ENCODE results near the gene DNAJC10. TPM values are rescaled to one million over a fixed set of nuclear protein-coding genes. Genes with fewer than 3 reads are reported as not detected.

Gene DNAJC10
- total and polyA plus RNA-seq, 2 of the 4 experiments (the other 2 are of a cell fraction) = 34.6 to 53.2 TPM

DNA sequence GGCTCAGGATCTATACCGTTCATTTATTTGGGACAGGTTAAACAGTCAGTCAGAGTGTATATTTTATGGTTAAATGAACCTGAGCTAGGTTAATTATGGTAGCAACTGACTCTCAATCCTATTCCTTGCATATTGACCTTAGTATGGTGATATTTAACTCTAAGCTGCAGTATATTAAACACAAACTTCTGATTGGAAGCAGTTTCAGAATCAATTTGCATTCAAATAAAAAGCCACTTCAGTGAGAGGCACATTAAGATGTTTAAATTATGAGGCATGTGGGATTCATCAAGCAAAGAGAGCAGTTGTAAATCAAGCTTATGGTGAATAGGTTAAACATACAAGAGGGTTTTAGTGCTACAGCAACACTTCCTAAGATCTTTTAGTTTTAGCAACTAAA is 110.0 kb downstream of the DNAJC10 start:
- CTCF ChIA-PET = interaction anchor here (1.0 kb wide), 1 partner anchor 20 kb away, joined by 3 read pairs; no protein-coding TSS in a partner anchor
- Histone ChIP-seq H3K9me1 (ENCODE audit: insufficient read depth, low read length) (no peaks in the 10 kb centered on the region), H3K23ac (ENCODE audit: low read depth, low read length) (no peak overlapping the region), H3K36me3 (ENCODE audit: control insufficient read depth, insufficient read depth, low read length) (no peaks in the 10 kb centered on the region), H3K14ac (replicated peaks; ENCODE audit: low read depth, low read length) (no peak overlapping the region), H2AFZ (replicated peaks; ENCODE audit: low read length, poor library complexity) (no peak overlapping the region), H4K5ac (ENCODE audit: low read depth, low read length) (no peak overlapping the region), H3K27ac (ENCODE audit: insufficient read depth, low read length) (no peak overlapping the region), H4K91ac (ENCODE audit: insufficient read depth, low read depth, low read length) (no peak overlapping the region), H4K20me1 (ENCODE audit: insufficient read depth, low read length) (no peaks in the 10 kb centered on the region), H2AK9ac (replicated peaks; ENCODE audit: low read depth, low read length, poor library complexity) (no peak overlapping the region), H2BK5ac (ENCODE audit: low read depth, low read length, poor library complexity, severe bottlenecking) (no peak overlapping the region), H2BK20ac (ENCODE audit: low read depth, low read length) (no peak overlapping the region), H2AK5ac (ENCODE audit: low read depth, low read length) (no peak overlapping the region), H3K27me3 (ENCODE audit: control insufficient read depth, insufficient read depth, low read length) (no peaks in the 10 kb centered on the region), H3K9ac (ENCODE audit: low read depth, low read length) (no peak overlapping the region), H2BK120ac (ENCODE audit: low read depth, low read length) (no peak overlapping the region), H3K9me3 (ENCODE audit: control insufficient read depth, insufficient read depth, low read length) (no peaks in the 10 kb centered on the region), H3K4me3 (ENCODE audit: insufficient read depth, low read depth, low read length) (no peak overlapping the region), H3K4ac (ENCODE audit: low read depth, low read length) (no peak overlapping the region), H4K8ac (ENCODE audit: low read depth in 2 of 2, low read length in 2 of 2) (no peak overlapping the region), H3K4me2 (ENCODE audit: low read depth, low read length) (no peak overlapping the region), H3K56ac (ENCODE audit: extremely low read depth, insufficient read depth, low read length) (no peak overlapping the region), H3K18ac (ENCODE audit: low read depth, low read length) (no peak overlapping the region), H3K79me1 (ENCODE audit: low read depth in 1 of 2, low read length in 2 of 2) (no peaks in the 10 kb centered on the region), H3K4me1 (ENCODE audit: control insufficient read depth, insufficient read depth, low read length) (no peaks in the 10 kb centered on the region), H2BK15ac (ENCODE audit: low read depth, low read length) (no peak overlapping the region)
- intact Hi-C loops (cut with micrococcal nuclease) = no loop called here
- in situ Hi-C loops (cut with MboI; ENCODE audit: low sequenced_read_pairs) = no loop called here
- DNase-seq = no peak
- no CpG with 5 or more reads among the region's 1 CpG for WGBS, 2 experiments (ENCODE audit: extremely low coverage in 2 of 2, insufficient read length in 1 of 2)
- dilution Hi-C loops (cut with HindIII; ENCODE audit: low sequenced_read_pairs, unreplicated experiment) = no loop called here
- POLR2A ChIA-PET (ENCODE audit: unreplicated experiment) = interaction anchor here (0.6 kb wide), 1 partner anchor 8 kb away, joined by 4 read pairs; no protein-coding TSS in a partner anchor
- no peak for ATAC-seq (ENCODE audit: low read depth)
- no TSS peak for BruUV-seq (replicated peaks)
- TF ChIP-seq, protein P1, sequence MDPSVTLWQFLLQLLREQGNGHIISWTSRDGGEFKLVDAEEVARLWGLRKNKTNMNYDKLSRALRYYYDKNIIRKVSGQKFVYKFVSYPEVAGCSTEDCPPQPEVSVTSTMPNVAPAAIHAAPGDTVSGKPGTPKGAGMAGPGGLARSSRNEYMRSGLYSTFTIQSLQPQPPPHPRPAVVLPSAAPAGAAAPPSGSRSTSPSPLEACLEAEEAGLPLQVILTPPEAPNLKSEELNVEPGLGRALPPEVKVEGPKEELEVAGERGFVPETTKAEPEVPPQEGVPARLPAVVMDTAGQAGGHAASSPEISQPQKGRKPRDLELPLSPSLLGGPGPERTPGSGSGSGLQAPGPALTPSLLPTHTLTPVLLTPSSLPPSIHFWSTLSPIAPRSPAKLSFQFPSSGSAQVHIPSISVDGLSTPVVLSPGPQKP (IDR thresholded peaks at IDR 0.05; ENCODE audit: borderline replicate concordance, low read depth, low read length) = no peak
